Neural crest cell (in vitro differentiated cells): ENCODE measurements around the gene CXCL11. TPM values are rescaled to one million over a fixed set of nuclear protein-coding genes. Genes with fewer than 3 reads are reported as not detected.

ENCODE experiments used
- DNase-seq: peaks from one replicate; pipeline ENCODE4 v3.0.0; 2021; ENCODE audit warnings: low read depth, mixed read lengths, low spot score
- H3K27ac Mint-ChIP-seq: one replicate; pipeline ENCODE4 v1.8.0; 2021; ENCODE audit warnings: mild to moderate bottlenecking, mixed read lengths; ENCODE audit not compliant: unreplicated experiment
- H3K27me3 Mint-ChIP-seq: 2 replicates; pipeline ENCODE4 v1.8.0; 2021; ENCODE audit warnings: low read depth, mild to moderate bottlenecking, mixed read lengths
- H3K36me3 Mint-ChIP-seq: 2 replicates; pipeline ENCODE4 v1.8.0; 2021; ENCODE audit warnings: low read depth, mild to moderate bottlenecking, mixed read lengths
- H3K4me1 Mint-ChIP-seq: 2 replicates; pipeline ENCODE4 v1.8.0; 2021; ENCODE audit warnings: mixed read lengths
- H3K4me3 Mint-ChIP-seq: one replicate; pipeline ENCODE4 v1.8.0; 2021; ENCODE audit warnings: mild to moderate bottlenecking, mixed read lengths
- H3K9me3 Mint-ChIP-seq: 2 replicates; pipeline ENCODE4 v1.8.0; 2021; ENCODE audit warnings: mixed read lengths
- total RNA-seq: library from RNA; stranded (reverse); gene quantifications from 2 replicates; pipeline ENCODE4 v1.2.1, GENCODE V29; 2021
- TF ChIP-seq, protein P1 (sequence below): fragments of 200-600 bp; sonication (generic); conservative IDR thresholded peaks from 2 replicates; pipeline ENCODE4 v1.5.0; 2021; ENCODE audit warnings: antibody characterized with exemption, mild to moderate bottlenecking

The CXCL11 gene
- total RNA-seq, 1 donor from 2014 or later = not detected

DNA sequence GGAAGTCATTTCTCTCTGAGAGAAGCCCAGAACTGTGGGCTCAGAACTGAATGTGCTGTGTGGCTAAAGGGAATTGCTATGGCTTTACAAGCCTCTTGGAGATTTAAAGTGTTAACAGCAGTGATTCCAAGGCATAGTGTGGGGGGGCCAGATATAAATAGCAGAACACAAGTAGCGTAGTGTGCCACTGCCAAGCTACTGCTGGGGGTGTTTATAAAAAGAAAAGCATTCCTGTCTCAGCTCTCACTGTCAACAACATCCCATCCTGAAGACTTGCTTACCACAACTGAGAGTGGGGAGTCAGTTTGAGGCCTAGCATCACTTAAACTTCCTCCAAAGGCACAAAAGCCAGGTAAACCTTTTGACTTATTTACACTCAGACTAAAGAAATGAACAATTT is 38.6 kb upstream of the CXCL11 start, which contains the start of gene ART3:
Gene ART3 (plus strand): TSS at position 242 of the 400 bp plus-strand sequence. CDS start 1,181 bp downstream, outside the sequence.
- Mint-ChIP-seq H3K4me3 (no peak within 1 kb of the TSS), H3K4me1 (peaks cover 14% of the 10 kb centered on the region), H3K27me3 (no peaks in the 10 kb centered on the region), H3K27ac (peak within 1 kb of the TSS; percentile 76), H3K36me3 (no peaks in the 10 kb centered on the region), H3K9me3 (no peaks in the 10 kb centered on the region)
- TF ChIP-seq, protein P1, sequence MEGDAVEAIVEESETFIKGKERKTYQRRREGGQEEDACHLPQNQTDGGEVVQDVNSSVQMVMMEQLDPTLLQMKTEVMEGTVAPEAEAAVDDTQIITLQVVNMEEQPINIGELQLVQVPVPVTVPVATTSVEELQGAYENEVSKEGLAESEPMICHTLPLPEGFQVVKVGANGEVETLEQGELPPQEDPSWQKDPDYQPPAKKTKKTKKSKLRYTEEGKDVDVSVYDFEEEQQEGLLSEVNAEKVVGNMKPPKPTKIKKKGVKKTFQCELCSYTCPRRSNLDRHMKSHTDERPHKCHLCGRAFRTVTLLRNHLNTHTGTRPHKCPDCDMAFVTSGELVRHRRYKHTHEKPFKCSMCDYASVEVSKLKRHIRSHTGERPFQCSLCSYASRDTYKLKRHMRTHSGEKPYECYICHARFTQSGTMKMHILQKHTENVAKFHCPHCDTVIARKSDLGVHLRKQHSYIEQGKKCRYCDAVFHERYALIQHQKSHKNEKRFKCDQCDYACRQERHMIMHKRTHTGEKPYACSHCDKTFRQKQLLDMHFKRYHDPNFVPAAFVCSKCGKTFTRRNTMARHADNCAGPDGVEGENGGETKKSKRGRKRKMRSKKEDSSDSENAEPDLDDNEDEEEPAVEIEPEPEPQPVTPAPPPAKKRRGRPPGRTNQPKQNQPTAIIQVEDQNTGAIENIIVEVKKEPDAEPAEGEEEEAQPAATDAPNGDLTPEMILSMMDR = no peak
- DNase-seq = no peak

DNA sequence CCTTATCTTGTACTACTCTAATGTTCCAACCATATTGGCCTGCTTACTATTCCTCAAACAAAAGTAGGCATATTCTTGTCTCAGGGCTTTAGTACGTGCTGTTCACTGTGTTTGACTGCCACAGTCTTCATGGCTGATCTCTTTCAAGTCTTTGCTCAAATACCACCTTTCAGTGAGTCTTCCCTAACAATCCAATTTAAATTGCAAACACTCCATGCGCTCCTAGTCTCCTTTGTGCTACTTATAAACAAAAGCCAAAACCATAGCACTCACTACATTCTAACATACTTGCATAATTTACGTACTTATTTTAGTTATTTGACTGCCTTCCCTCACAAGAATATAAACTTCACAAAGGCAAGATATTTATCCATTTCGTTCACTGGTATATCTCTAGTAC is 36.9 kb upstream of the CXCL11 start:
- peaks cover 14% of the 10 kb centered on the region for H3K4me1 Mint-ChIP-seq

DNA sequence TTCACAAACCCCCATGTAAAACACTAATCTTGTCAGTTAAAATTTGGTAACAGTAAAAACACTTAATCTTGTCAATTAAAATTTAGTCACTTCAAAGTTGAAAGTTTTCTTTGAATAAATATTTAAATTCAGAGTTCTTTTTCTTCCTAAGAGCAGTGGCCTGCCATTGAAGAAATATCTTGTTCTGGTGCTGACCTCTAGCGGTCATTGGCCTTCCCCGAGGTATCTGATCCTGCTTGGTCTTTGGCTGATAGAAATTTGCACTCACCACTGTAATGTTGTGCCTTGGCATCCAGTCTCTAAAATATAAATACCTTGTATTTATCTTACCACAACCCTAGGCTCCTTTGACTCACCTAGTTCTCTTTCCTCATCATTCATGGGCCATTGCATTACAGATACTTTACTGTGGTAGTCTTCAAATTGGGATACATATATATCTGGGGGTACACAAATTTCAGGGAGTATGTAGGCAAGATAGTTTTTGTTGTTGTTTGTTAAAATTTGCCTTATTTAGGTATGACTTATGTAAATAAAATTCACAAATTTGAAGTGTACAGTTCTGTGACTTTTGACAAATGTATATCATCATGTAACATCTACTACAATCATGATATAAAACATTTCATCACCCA is 31.9 kb upstream of the CXCL11 start:
- peak; percentile 71 for DNase-seq
- TF ChIP-seq, protein P1 = peak; percentile 90
- Mint-ChIP-seq H3K9me3 (no peaks in the 10 kb centered on the region), H3K27ac (no peak overlapping the region), H3K36me3 (no peaks in the 10 kb centered on the region), H3K4me1 (no peaks in the 10 kb centered on the region), H3K4me3 (no peak overlapping the region), H3K27me3 (no peaks in the 10 kb centered on the region)

More for the DNA sequence above, 36.9 kb upstream of the CXCL11 start:
- Mint-ChIP-seq H3K4me3 (no peak overlapping the region), H3K9me3 (no peaks in the 10 kb centered on the region), H3K36me3 (no peaks in the 10 kb centered on the region), H3K27ac (no peak overlapping the region), H3K27me3 (no peaks in the 10 kb centered on the region)
- TF ChIP-seq, protein P1 = no peak
- DNase-seq = no peak

DNA sequence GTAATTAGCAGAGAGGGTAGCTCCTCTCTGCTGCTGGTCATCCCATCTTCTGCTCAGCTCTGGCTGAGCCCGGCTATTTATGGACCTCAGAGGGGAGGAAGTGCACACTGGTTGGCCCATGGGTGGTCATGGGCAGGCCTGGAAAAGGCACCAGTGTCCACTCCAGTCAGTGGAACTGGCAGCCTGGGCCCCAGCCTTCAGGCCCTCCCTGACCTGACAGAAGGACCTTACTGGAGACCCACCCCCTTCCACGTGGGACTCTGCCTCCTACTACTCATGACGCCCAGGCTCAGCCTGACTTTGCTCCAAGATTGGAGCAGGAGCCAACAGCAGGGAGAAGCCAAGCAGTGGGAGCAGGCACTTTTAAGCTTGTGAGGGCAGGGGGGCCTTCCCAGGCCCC is 30.7 kb upstream of the CXCL11 start:
- H3K4me1 Mint-ChIP-seq = no peaks in the 10 kb centered on the region
- DNase-seq = no peak
- TF ChIP-seq, protein P1 = no peak
- no peaks in the 10 kb centered on the region for H3K9me3 Mint-ChIP-seq
- H3K36me3 Mint-ChIP-seq = no peaks in the 10 kb centered on the region
- no peaks in the 10 kb centered on the region for H3K27me3 Mint-ChIP-seq
- no peak overlapping the region for H3K4me3 Mint-ChIP-seq
- no peak overlapping the region for H3K27ac Mint-ChIP-seq

DNA sequence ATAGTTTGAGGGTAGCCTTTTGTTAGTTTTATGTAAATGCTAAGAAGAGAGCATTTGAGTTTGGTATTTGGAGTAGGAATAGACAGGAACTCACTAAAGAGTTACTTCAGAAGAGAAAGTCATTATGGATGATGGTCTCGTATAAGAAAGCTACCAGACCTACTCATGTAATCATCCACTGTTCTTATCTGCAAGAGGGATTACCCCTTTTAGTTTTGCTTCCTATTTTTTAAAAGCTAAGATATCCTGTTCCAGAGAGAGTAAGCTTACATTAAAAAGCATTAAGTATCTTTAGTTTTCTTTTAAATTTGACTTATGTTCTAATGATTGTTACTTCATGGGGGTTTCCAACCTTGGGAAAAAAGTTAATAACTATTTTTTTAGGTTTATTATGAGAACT is 26.1 kb upstream of the CXCL11 start:
- Mint-ChIP-seq H3K27me3 (no peaks in the 10 kb centered on the region), H3K36me3 (no peaks in the 10 kb centered on the region), H3K4me3 (no peak overlapping the region), H3K4me1 (no peaks in the 10 kb centered on the region), H3K9me3 (no peaks in the 10 kb centered on the region), H3K27ac (no peak overlapping the region)
- TF ChIP-seq, protein P1 = no peak
- no peak for DNase-seq
